ENCODE data around the gene HFE. TPM values are rescaled to one million over a fixed set of nuclear protein-coding genes. Genes with fewer than 3 reads are reported as not detected.

The HFE gene
- total RNA-seq (ENCODE audit: unreplicated experiment): 1.2 TPM
- long read RNA-seq: 0 reads

- no peak for TF ChIP-seq CTCF (IDR thresholded peaks at IDR 0.05; ENCODE audit: unreplicated experiment)
- H3K4me3 Mint-ChIP-seq (ENCODE audit: unreplicated experiment): peak within 1 kb of the TSS; percentile 86
- no peaks in the 10 kb centered on the region for H3K9me3 Mint-ChIP-seq (ENCODE audit: unreplicated experiment)
- H3K27me3 Mint-ChIP-seq (ENCODE audit: unreplicated experiment): peaks cover 3% of the 10 kb centered on the region
- peak; percentile 38 for DNase-seq (ENCODE audit: low spot score)
- peaks cover 7% of the 10 kb centered on the region for H3K36me3 Mint-ChIP-seq (ENCODE audit: low read depth, unreplicated experiment)
- peak within 1 kb of the TSS; percentile 85 for H3K27ac Mint-ChIP-seq (ENCODE audit: unreplicated experiment)
- H3K4me1 Mint-ChIP-seq (ENCODE audit: unreplicated experiment): peaks cover 33% of the 10 kb centered on the region
Observed at GRCh38 chr6:26087284-26088115, at the start of gene HFE. Gene HFE (plus strand): TSS chr6:26087429. CDS start chr6:26087441, 12 bp downstream.

GRCh38 chr6:26041946-26042345, 45.3 kb upstream of the HFE start:
- Mint-ChIP-seq H3K9me3 (ENCODE audit: unreplicated experiment) (no peaks in the 10 kb centered on the region), H3K27me3 (ENCODE audit: unreplicated experiment) (peaks cover 2% of the 10 kb centered on the region), H3K36me3 (ENCODE audit: low read depth, unreplicated experiment) (no peaks in the 10 kb centered on the region), H3K27ac (ENCODE audit: unreplicated experiment) (no peak overlapping the region), H3K4me3 (ENCODE audit: unreplicated experiment) (no peak overlapping the region), H3K4me1 (ENCODE audit: unreplicated experiment) (peaks cover 3% of the 10 kb centered on the region)
- no peak for DNase-seq (ENCODE audit: low spot score)
- no peak for TF ChIP-seq CTCF (IDR thresholded peaks at IDR 0.05; ENCODE audit: unreplicated experiment)

- peak overlapping the region; percentile 88 for H3K27ac Mint-ChIP-seq (ENCODE audit: unreplicated experiment)
Observed at GRCh38 chr6:26043384-26044139, 43.7 kb upstream of the HFE start.

GRCh38 chr6:26044140-26045064, 42.8 kb upstream of the HFE start:
- no peak for TF ChIP-seq CTCF (IDR thresholded peaks at IDR 0.05; ENCODE audit: unreplicated experiment)
- H3K4me1 Mint-ChIP-seq (ENCODE audit: unreplicated experiment): peaks cover 3% of the 10 kb centered on the region

More at GRCh38 chr6:26043384-26044139, 43.7 kb upstream of the HFE start:
- Mint-ChIP-seq H3K36me3 (ENCODE audit: low read depth, unreplicated experiment) (no peaks in the 10 kb centered on the region), H3K4me3 (ENCODE audit: unreplicated experiment) (peak overlapping the region; percentile 88), H3K27me3 (ENCODE audit: unreplicated experiment) (peaks cover 2% of the 10 kb centered on the region), H3K4me1 (ENCODE audit: unreplicated experiment) (peaks cover 3% of the 10 kb centered on the region), H3K9me3 (ENCODE audit: unreplicated experiment) (no peaks in the 10 kb centered on the region)
- peak; percentile 51 for DNase-seq (ENCODE audit: low spot score)
- no peak for TF ChIP-seq CTCF (IDR thresholded peaks at IDR 0.05; ENCODE audit: unreplicated experiment)

More at GRCh38 chr6:26044140-26045064, 42.8 kb upstream of the HFE start:
- Mint-ChIP-seq H3K9me3 (ENCODE audit: unreplicated experiment) (no peaks in the 10 kb centered on the region), H3K36me3 (ENCODE audit: low read depth, unreplicated experiment) (no peaks in the 10 kb centered on the region), H3K4me3 (ENCODE audit: unreplicated experiment) (peak overlapping the region; percentile 89), H3K27ac (ENCODE audit: unreplicated experiment) (peak overlapping the region; percentile 88), H3K27me3 (ENCODE audit: unreplicated experiment) (peaks cover 2% of the 10 kb centered on the region)
- no peak for DNase-seq (ENCODE audit: low spot score)
